Measurements from ENCODE around the gene CNBD2.
"Not testable (repeated sequence)": the region's sequence is repeated elsewhere in the genome, so short reads cannot be mapped to it uniquely, and the experiment has no call there.

Gene CNBD2

DNA sequence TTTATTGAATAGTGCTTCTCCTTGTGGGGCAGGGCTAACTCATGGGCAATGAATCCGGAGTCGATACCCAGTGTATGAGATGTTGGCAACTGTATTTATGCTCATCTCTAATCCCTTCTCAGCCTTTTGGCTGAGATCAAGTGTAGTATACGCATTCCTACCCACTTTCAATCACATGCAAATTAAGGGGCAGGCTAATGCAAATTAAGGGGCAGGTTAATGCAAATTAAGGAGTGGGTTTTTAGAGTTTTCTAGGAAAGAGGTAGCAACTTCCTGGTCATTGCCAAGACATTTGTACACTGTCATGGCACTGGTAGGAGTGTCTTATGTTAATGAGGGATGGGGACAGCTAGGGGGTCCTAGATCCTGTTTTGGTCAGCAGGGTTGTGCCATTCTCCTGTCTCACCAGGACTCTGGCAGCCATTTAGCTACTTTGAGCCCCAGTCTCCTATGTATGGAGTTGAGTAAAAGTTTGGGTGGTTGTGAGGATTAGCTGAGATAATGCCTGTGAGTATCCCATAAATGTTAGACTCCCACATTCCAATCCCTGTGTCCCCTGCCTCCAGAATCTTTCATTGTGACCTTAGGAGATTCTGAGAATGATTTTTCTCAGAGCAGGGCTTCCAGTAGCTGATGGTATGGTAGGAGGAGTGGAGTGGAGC is at the start of gene CNBD2:
TSS of gene CNBD2 (plus strand) at position 612 of the 662 bp plus-strand sequence. CDS start 173 bp downstream, outside the sequence.
- DNase-seq: no peak

DNA sequence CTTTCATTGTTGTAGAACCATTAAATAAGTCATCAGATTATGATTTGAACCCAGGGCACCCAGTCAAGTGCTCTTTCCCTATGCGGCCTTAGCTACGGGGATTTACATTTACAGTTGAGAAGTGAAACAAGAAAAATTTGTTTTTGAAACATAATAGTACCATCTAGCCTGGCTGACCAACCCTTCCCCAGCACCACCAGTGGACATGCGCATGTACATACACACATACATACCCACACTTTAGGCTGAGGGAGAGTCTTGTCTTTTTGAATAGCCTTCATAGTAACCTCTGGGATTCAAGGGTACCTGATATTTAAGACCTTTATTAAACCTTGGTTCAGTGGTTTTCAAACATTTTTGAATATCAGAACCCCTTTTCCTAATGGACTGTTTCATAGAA is 47.9 kb upstream of the CNBD2 start:
- no peak for DNase-seq

DNA sequence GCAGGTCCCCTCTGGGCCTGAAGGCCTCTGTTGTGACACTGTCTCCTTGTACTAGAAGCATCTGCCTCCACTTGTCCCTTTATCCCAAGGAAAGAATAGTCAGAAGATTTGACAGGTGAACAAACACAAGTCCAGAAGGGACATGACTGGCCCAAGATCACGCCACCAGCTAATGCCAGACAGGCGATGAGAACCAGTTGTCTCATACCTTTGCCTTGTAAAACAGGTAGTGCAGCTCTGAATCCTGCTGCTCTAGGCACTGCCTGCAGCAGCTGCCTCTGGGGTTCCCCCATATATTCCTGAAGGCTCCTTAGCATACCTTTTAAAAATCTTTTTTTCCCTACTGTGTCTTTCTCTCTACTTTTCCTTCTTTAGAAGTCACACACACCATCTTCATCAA is 39.1 kb upstream of the CNBD2 start:
- no peak for DNase-seq

DNA sequence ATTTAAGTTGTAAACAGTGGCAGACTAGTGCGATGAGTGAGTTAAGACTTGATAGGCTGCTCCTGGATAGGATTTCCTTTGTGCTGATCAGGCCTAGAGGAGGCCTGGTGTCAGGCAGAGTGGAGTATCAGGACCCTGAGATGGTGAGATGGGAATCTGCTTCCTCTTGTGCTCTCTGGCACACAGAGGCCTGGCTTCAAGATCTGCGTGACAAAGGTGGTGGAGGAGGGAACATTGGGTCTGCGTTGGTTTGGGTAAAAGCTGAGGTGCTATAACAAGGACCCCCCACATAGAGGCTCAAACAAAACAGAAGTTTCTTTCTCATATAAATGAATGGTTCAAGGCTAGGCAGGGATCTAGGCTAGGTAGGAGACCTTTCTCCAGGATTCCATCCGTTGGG is 34.3 kb upstream of the CNBD2 start:
- no peak for DNase-seq

DNA sequence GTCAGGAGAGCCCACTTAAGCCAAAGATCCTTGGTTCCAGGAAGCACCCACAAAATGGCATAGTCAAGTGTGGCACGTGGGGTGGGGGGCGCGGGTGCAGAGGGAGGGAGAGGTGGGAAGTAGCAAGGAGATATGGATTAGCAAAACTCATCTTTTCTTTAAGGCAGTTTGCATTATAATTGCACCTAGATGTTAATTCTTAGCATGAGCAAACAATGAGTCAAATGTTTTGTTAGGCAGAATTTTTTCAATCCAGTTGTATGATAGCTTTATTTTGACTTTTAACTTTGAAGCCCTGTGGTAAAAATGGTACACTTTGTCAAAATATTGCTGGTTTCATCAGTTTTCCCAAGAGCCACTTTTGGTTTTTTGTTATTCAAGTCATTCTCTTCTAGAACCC is 29.1 kb upstream of the CNBD2 start:
- no peak for DNase-seq

DNA sequence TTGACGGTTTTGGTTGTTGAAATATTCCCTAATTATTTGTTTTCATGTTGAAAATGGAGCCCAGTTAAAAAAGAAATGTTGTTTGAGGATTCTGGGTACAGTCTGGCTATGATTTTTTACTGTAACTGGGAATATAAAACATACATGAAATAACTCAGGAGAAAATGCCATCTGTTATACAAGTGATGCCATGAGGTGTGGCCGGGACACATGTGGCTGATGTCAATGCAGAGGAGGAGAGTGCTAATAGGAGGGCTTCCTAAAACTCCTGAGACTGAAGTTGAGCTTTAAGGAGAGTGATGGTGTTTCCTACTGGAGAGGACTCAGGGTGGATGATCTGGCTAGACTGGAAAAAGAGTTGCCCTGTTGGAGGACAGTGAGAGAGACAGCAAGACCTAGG is 26.8 kb upstream of the CNBD2 start:
- DNase-seq: no peak

DNA sequence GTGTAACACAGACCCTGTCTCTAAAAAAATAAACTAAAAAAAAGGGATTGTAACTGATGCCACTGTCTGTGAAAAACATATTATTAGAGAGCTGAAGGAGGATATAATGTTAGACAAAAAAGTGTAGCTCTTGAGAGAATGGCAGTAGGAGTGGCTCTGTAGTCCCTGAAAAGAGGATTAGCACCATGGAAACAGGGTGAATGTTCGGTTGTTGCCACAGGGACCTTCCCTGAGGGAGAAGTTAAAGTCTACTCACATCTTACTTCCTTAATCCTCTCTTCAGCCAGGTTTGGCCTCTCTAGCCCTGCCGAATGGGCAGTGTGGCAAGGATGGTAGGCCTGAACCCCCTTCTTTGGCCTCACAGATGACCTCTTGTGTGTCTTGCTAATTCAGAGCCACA is 26.1 kb upstream of the CNBD2 start:
- no peak for DNase-seq

DNA sequence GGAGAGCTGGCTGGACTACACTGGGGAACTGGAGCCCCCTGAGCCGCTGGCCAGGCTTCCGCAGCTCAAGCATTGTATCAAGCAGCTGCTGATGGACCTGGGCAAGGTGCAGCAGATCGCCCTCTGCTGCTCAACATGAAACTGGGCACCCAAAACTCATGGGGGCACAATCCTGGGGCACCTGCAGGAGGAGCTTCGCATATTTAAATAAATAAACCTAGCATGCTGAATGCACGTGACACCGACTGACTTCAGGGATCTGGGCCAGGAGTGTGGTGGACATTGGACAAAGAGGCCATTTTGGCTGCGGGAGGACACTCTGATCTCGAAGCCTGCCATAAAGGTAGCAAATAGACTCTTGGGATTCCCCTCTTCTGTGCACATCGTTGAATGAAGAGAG is 20.9 kb upstream of the CNBD2 start:
- no peak for DNase-seq

DNA sequence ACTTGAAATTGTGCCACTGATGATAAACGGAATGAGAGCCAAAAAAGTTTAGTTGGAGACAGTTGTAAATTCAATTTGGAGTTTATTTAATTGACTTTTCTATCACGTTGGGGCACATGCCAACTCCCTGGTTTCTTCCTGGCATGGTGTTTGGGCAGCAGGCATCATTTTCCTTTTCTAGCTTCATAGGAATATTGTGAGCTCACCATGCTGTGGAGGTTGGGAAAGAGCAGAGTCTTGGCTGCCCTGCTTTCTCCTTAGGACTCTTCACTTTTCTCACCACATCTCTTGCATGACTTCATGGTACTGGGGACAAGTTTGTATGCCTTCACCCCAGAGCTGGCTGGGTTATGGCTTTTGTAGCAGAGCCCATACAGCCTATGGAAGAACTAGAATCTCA is 20.5 kb upstream of the CNBD2 start:
- no peak for DNase-seq

DNA sequence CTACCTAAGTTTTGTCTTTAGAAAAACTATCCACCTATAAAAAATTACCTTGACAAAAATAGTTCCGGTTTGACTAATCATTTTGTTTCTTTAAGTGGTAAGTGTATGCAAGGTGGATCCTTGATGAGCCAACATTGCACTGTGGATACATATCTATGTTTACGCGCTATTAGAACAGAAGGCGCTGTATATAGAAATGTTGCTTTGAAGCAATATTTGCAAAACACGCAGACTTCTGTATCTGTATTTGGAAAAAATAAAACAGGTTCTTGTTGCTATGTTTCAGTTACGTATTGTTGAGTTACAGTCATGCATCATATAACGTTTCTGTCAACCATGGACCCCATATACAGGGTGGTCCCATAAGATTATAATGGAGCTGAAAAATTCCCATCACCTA is 18.3 kb upstream of the CNBD2 start:
- DNase-seq: no peak

DNA sequence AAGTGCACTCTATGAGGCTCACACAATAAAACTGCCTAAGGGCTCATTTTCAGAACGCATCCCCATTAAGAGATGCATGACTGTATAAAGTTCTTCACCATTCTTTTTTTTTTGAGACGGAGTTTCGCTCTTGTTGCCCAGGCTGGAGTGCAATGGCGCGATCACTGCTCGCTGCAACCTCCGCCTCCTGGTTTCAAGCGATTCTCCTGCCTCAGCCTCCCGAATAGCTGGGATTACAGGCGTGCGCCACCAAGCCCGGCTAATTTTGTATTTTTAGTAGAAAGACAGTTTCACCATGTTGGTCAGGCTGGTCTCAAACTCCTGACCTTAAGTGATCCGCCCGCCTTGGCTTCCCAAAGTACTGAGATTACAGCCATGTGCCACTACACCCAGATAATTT is 16.3 kb upstream of the CNBD2 start:
- not testable (repeated sequence) for DNase-seq

DNA sequence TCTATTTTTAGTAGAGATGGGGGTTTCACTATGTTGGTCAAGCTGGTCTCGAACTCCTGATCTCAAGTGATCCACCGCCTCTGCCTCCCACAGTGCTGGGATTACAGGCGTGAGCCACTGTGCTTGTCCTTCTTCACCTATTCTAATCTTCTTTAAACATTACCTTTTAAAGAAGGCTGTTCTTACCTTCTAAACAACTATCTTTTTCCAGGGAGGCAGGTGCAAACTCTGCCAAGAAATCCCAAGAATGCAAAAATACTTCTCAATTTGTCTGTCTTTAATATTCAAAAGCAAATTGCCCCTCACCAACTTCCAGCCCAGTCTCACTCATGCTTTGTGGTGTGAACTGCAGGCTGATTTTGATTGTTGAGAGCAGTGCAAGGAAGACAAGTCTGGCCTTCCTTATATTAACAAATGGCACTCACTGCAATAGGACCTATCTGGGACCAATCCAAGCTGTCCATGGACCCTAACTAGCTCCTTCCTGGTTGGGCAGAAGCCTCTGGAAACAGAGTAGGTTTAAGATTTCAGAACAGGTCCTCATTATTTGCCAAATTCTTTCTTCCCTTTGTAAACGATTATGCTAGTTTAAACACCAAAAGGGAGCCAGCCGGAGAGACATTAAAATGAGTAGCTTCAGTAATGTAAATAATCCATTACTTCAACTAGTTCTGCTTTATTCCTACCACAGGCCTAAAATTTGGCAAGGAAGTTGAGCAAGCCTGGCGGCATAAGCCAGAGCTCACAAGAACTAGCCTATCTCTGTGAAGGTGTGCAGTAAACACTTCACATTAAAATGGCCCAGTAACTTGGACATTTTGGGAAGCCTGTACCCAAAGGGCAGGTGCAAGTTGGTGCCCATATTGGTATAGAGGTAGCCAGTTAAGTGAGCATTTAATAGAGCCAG is 15.7 kb upstream of the CNBD2 start:
- DNase-seq: peak; percentile 26

DNA sequence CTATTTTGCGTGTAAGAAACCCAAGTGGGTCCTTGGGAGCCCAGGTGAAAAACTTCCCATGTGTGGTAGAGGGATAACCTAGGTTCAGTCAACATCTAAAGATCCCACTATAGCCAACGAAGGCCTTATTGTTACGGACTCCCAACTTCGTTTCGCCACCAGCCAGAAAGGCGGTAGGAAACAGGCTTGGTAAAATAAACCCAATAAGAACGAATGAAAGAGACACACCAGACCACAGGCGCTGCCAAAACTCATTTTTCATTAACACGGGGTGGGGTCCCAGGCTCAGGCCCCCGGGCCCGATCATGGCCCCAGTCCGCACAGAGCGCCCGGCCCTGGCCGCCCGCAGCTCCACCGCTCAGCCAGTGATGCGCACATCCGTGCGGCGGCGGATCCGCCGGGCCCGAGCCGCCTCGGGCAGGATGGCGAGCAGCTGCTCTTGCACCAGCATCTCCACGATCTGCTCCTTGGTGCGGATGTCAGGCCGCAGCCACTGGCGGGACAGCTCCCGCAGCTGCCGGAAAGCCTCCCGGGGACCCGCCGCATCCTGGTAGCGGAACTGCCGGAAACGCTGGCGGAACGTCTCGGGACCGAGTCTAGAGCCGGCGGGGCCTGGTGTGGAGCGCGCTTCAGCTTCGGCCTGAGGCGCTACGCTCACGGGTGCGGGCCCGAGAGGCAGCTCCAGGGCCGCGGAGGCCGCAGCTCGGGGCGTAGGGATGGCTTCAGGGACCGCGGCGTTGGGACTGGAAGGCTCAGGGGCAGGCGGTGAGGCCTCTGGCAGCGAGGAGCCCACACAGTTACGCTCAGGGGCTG is 14.8 kb upstream of the CNBD2 start:
- DNase-seq: peak; percentile 15

DNA sequence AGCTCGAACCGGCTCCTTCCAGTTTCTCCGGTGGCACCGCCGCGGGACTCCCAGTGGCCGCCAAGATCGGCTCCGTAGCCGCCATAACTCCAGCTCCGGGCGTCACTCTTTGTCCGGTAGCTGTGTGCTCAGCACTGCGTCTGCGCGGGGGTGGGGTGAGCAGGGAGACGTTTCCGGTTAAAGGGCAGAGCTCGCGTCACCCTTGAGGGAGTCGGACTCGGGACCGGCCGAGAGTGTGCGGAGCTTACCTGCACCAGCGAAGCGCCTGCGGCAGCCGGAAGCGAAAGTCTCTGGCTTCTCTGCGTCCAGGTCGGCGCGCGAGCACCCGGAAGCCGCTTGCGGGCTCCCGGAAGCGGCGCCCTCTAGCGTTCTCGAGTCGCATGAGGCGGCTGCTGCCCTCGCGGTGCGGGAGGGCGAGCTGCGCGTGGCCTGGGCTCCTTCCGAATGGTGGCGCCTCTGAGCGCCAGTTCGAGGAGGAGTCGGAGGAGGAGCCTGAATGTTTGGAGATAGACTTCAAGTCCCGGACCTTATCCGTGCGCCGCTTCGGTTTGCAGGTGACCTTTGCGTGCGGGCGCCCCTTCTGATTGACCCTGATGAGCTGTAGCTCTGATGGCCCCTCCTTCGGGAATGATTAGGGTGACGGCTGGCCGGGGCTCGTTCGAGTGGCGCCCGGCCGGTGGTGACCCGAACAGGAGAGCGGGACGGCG is 14.0 kb upstream of the CNBD2 start, which contains the start of gene SCAND1:
TSS of gene SCAND1 (minus strand) at position 303 of the 707 bp plus-strand sequence. CDS start at position 85, 218 bp downstream.
- peak; percentile 89 for DNase-seq

DNA sequence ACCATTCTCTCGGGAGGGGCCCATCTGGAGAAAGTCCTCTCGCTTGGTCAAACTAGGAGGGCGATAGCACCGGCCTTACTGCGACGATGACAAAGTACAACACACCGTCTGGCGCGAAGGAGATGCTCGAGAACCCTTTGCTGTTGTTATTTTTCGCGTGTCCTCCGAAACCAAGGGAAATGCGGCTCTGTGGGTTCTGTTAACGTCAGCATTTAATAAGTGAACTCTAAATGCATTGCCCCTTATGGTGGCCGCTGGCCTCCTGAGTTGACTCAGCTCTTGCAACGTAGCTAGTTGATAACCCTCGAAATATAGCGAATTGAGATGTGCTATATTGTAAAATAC is 13.5 kb upstream of the CNBD2 start:
- DNase-seq: peak; percentile 55

DNA sequence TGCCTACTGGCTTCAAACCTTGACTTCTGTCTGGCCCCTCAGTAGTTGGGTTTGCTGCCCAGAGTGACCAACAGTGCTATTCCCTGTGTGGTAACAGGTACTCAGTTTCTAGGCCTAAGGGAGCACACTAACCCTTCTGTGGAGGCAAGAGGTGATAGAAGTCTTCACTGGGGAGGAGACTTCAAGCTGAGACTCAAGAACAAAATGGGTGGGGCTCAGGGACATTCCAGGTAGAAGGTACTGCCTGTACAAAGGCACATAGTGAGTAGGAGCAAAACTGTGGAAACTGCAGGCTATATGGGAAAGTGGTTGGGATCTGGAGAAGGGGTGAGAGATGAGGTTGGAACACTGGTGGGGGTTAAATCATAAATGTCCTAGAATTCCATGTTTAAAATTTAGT is 11.8 kb upstream of the CNBD2 start:
- no peak for DNase-seq

DNA sequence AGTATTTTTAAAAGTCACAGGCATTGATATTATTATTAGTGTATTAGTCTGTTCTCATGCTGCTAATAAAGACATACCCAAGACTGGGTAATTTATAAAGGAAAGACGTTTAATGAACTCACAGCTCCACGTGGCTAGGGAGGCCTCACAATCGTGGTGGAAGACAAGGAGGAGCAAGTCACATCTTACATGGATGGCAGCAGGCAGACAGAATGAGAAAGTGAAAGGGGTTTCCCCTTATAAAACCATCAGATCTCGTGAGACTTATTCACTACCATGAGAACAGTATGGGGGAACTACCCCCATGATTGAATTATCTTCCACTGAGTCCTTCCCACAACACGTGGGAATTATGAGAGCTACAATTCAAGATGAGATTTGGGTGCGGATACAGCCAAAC is 9.1 kb upstream of the CNBD2 start:
- DNase-seq: not testable (repeated sequence)

DNA sequence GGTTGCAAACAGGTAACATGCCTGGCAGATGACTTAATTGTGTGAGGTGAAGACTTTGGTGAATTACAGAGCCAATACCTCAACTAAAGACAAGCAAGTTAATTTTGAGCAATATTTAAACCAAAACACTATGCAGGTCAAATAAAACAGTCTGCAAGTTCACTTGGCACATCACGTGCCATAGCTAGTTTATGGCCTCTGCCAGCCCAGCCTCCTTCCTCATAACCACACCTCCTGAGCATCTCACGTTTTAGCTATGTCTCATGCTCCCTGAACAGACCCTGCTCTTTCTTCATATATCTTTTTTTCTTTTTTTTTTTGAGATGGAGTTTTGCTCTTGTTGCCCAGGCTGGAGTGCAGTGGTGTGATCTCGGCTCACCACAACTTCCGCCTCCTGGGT is 4.5 kb upstream of the CNBD2 start:
- DNase-seq: no peak

DNA sequence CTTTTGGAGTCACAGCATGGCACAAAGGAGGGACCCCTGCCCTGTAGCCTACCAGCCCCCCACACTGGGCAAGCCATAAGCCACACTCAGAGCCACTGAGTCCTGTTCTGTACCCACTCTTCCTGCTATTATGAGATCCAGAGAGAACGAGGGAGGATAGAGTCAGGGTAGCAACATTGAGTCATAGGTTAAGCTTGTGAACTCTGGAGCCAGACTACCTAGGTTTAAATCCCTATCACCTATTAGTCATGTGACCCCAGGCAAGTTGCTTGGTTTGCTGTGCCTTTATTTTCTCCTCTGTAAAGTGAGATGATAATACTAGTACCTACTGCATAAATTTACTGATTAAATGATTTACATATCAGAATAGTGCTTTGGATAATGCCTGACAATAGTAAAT is 540 bp downstream of the CNBD2 start:
- DNase-seq: peak; percentile 3

DNA sequence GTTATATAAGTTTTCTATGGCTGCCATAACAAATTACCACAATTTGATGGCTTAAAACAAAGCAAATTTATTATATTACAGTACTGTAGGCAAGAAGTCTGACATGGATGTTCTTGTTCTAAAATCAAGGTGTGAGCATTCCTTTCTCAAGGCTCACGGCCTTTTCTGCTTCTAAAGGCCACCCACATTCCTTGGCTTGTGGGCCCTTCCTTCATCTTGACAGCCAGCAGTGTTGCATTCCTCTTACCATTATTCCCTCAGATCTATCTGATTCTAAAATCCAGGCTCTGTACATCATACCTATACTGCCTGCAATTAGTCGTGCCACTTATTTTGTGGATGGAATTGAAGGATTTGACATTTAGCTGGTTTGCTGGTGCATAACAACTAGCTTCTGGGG is 3.6 kb downstream of the CNBD2 start:
- no peak for DNase-seq

DNA sequence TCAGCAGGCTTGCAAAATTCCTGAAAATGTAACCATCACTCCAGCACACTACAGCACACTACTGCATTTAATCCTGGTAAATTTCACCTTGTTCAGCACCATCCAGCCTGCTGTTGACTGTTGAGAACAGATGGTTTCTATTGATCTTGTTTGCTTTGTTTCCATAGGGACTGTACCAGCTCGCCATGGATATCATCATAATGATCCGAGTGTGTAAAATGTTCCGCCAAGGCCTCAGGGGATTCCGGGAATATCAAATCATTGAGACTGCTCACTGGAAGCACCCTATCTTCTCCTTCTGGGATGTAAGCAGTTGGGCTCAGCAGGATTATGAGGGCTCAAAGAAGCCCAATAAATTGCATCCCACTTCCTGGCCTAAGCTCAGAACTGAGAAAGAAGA is 4.1 kb downstream of the CNBD2 start:
- no peak for DNase-seq

DNA sequence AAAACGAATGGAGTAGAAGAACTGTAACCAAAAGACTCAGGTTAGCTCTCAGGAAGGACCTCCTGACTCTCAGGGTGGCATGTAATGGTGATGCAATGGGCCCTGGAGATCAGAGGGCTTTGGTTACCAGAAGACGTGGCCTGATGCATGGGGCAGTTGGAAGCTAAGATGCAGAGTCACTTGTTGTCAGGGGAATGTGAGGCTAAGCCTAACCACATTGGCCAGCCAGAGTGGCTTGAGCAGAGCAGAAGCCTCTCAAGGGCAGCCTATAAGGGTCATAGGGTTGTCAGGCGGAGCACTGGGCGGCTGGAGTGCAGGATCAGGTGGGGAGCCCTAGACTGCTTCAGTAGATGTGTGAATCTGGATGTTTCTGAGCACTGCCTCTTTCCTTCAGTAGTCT is 5.9 kb downstream of the CNBD2 start:
- DNase-seq: no peak

All from kidney glomerular epithelial cell (primary cell).